KBM-7 (cell line): ENCODE measurements around the gene PLGRKT.
A peak's percentile ranks its signal among the peaks of the same experiment; 100 is the strongest.
"Not testable (repeated sequence)": the region's sequence is repeated elsewhere in the genome, so short reads cannot be mapped to it uniquely, and the experiment has no call there.

Experiments used
- DNase-seq: peaks from one replicate; pipeline ENCODE4 v3.0.0-alpha.2; 2015
- in situ Hi-C: fragments of 300-500 bp; cut with MboI; formaldehyde crosslinking; loops from 2 replicates; pipeline ENCODE4 v1.14.3; 2020; ENCODE audit warnings: low sequenced_read_pairs, low pct_unique_long_range_greater_than_20kb, mixed read lengths

PLGRKT gene

DNA sequence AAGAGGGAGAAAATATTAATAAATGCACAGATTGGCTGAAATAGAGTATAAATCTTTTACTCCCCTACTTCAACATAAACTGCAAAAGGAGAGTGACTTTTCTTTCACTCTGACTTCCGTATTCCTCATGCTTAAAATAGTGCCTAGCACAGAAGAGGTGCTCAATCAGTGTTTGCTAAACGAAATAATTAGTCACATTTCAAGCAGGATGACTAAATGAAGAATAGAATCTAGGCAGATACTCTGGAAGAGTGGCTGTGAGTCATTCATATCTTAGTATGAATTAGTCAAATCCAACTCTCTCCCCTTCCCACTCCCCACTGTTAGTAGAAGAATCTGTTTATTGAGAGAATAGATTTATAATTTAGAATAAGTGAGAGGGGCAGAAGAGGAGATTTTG lies 17.5 kb upstream of the PLGRKT start:
- no peak for DNase-seq
- in situ Hi-C loops: no loop called here

GRCh38 chr9:5453673-5454072 lies 15.9 kb upstream of the PLGRKT start:
- in situ Hi-C loops: no loop called here
- DNase-seq: no peak

GRCh38 chr9:5453004-5453403 lies 15.3 kb upstream of the PLGRKT start:
- in situ Hi-C loops: no loop called here

GRCh38 chr9:5452286-5452609 lies 14.5 kb upstream of the PLGRKT start:
- in situ Hi-C loops: no loop called here
- DNase-seq: no peak

More at GRCh38 chr9:5453004-5453403, 15.3 kb upstream of the PLGRKT start:
- DNase-seq: no peak

DNA sequence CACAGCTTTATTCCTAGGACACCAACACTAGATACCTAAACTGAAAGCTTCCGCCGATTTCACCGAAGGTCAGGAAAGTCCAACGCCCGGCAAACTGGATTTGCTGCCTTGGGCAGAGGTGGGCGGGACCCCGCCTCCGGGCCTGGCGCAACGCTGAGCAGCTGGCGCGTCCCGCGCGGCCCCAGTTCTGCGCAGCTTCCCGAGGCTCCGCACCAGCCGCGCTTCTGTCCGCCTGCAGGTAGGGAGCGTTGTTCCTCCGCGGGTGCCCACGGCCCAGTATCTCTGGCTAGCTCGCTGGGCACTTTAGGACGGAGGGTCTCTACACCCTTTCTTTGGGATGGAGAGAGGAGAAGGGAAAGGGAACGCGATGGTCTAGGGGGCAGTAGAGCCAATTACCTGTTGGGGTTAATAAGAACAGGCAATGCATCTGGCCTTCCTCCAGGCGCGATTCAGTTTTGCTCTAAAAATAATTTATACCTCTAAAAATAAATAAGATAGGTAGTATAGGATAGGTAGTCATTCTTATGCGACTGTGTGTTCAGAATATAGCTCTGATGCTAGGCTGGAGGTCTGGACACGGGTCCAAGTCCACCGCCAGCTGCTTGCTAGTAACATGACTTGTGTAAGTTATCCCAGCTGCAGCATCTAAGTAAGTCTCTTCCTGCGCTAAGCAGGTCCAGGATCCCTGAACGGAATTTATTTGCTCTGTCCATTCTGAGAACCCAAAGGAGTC lies 12.8 kb upstream of the PLGRKT start, which contains the start of gene CD274:
Gene CD274, plus strand, starts transcription at position 184 of the 733 bp plus-strand sequence. CDS start 5,572 bp downstream, outside the sequence.
- peak; percentile 82 for DNase-seq
- in situ Hi-C loops: no loop called here

DNA sequence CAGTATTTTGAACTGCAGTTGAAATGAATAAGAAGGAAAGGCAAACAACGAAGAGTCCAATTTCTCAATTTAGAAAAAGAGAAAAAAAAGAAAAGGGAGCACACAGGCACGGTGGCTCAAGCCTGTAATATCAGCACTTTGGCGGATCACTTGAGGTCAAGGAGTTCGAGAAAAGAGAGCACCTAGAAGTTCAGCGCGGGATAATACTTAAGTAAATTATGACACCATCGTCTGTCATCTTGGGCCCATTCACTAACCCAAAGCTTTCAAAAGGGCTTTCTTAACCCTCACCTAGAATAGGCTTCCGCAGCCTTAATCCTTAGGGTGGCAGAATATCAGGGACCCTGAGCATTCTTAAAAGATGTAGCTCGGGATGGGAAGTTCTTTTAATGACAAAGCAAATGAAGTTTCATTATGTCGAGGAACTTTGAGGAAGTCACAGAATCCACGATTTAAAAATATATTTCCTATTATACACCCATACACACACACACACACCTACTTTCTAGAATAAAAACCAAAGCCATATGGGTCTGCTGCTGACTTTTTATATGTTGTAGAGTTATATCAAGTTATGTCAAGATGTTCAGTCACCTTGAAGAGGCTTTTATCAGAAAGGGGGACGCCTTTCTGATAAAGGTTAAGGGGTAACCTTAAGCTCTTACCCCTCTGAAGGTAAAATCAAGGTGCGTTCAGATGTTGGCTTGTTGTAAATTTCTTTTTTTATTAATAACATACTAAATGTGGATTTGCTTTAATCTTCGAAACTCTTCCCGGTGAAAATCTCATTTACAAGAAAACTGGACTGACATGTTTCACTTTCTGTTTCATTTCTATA lies 12.0 kb upstream of the PLGRKT start:
- in situ Hi-C loops: loop anchor here (25.0 kb wide), 1 partner anchor 687 kb away; no protein-coding TSS in a partner anchor
- no peak for DNase-seq

DNA sequence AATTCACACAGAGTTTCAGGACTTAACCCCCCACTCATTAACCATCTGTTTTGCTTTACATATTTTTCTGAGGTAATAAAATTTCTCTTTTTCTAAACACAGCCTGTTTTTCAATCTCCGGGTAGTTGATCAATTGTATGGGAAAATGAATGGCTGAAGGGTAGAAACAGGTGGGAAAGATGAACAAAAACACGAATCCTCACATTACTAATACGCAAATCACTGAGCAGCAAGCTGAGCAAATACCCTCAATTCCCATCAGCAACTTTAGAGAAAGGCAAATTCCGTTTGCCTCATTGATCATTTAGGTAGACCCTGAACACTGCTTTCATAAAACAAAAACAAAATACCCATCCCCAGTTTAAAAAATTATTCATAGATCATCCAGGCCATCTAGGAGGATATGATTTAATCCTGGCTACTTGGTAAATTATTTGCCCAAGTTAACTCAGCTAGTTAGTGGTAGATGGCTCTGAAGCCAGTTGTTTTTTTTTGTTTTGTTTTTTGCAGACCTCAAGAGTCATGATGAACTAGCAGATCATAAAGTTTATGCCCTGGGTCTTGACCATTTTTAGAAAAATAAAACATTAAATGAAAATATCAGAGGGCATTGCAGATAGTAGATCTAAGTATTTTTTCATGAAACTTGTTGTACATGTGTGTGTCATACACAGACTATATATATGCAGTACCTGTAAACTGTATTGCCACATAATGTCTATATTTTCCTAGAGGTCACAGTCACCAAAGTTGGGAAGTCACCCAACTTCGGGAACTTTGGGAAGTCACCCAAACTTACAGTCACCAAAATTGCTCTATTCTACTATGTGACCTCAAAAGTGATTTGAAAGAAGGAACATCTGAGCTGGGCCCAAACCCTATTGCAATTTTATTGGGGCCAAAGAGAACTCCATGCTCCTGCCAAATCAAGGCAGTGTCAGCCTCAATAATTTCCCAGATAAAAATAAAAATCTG lies 11.0 kb upstream of the PLGRKT start:
- in situ Hi-C loops: loop anchor here (25.0 kb wide), 1 partner anchor 686 kb away; no protein-coding TSS in a partner anchor
- DNase-seq: no peak

GRCh38 chr9:5448016-5448415 lies 10.3 kb upstream of the PLGRKT start:
- in situ Hi-C loops: loop anchor here (25.0 kb wide), 1 partner anchor 686 kb away; no protein-coding TSS in a partner anchor
- no peak for DNase-seq

DNA sequence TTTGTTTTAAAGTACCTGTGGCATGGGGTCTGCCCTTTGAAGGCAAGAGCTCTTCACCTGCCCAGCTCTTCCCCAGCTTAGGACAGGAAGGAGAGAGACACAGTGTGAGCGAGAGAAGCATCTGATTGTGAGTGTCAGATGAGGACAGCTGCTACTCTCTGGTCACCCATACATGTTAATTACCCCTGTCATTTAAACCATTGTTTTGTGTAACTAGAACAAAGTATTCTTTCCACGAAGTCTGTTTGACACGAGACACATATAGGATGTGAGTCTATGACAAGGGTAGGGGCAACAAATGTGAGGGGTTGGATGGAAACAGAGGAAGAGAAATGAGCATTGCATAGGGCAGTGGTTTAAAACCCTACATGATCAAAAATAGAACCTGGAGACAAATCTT lies 9.6 kb upstream of the PLGRKT start:
- no peak for DNase-seq
- in situ Hi-C loops: loop anchor here (25.0 kb wide), 1 partner anchor 685 kb away; no protein-coding TSS in a partner anchor

DNA sequence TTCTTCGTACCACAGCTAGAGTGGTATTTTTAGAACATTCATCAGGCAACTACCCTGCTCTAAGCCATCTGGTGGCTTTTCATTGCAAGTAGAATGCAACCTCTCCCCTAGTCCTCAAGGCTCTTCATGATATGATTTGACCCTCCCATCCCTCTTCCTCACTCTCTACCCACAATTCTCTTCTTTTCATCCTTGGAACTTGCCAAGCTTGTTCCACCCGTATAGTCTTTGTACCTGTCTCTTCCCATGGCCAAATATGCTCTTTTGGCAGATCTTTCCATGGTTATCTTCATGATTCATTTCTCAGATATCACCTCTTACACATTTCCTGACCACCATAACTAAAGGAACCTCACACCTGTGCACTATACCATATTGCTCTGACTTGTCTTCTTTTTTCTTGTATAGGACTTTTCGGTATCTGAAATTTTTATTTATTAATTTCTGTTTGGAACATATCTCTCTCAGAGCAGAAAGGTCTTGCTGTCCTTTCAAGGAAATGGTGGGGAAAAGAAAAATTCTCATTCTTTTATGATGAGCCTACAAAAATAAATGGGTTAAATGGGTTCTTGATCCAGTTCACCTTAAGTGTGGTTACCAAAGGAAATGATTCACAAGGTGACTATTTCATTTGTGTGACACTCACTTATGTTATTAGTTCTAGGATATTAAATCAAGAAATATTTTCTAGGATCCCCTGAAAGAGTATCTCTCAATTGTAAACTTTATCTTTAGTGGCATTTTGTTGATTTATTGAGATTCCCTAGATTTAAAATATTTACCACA lies 8.9 kb upstream of the PLGRKT start:
- in situ Hi-C loops: loop anchor here (25.0 kb wide), 1 partner anchor 684 kb away; no protein-coding TSS in a partner anchor
- no peak for DNase-seq

GRCh38 chr9:5445886-5446285 lies 8.2 kb upstream of the PLGRKT start:
- in situ Hi-C loops: loop anchor here (25.0 kb wide), 1 partner anchor 684 kb away; no protein-coding TSS in a partner anchor

DNA sequence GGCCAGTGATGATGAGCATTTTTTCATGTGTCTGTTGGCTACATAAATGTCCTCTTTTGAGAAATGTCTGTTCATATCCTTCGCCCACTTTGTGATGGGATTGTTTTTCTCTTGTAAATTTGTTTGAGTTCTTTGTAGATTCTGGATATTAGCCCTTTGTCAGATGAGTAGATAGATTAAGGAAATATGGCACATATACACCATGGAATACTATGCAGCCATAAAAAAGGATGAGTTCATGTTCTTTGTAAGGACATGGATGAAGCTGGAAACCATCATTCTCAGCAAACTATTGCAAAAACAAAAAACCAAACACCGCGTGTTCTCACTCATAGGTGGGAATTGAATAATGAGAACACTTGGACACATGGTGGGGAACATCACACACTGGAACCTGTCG lies 7.4 kb upstream of the PLGRKT start:
- DNase-seq: not testable (repeated sequence)
- in situ Hi-C loops: loop anchor here (25.0 kb wide), 1 partner anchor 683 kb away; no protein-coding TSS in a partner anchor

More at GRCh38 chr9:5445886-5446285, 8.2 kb upstream of the PLGRKT start:
- no peak for DNase-seq

DNA sequence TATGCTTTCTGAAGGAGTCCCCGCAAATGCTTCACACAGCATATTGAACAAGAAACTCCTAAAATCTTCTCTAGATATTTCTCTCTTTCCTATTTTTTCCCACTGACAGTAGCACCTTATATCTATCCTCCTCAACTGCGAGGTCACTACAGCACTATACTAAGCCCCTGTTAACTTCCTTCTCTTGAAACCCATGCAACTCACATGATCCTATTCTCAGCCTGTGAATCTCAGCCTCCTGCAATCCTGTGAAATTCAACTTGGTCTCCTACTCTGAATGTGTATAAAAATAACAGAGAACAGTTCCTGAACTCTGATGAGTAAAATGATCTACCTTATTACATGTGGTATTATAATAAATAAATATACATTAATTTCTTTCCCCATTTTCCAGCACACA lies 6.1 kb upstream of the PLGRKT start:
- no peak for DNase-seq
- in situ Hi-C loops: loop anchor here (25.0 kb wide), 1 partner anchor 682 kb away; no protein-coding TSS in a partner anchor

DNA sequence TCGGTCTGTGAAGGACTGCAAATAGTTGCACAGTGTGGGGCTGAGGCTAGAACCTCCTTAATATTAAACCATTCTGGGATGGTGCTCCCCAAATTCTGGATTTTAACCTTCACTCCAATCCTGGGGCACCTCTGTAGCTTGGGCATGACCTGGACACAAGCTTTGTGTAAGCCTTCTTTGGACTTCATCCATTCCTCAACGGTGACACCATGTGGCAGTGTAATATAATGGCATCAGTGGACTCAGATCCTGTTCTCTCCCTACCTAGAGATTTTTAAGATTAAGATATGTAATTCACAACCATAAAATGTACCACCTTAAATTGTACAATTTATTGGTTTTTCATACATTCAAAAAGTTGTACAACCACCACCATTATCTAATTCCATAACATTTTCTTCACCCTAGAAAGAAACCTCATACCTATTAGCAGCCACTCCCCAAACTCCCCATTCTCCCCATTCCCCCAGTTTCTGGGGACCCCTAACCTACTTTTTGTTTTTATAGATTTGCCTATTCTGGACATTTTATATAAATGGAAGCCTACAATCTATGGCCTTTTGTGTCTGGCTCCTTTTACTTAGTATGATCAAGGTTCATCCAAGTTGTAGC lies 4.8 kb upstream of the PLGRKT start:
- DNase-seq: peak; percentile 52
- in situ Hi-C loops: loop anchor here (25.0 kb wide), 1 partner anchor 680 kb away; no protein-coding TSS in a partner anchor

GRCh38 chr9:5441043-5441442 lies 3.3 kb upstream of the PLGRKT start:
- in situ Hi-C loops: loop anchor here (25.0 kb wide), 1 partner anchor 679 kb away; no protein-coding TSS in a partner anchor
- DNase-seq: no peak

GRCh38 chr9:5440426-5440825 lies 2.7 kb upstream of the PLGRKT start:
- DNase-seq: no peak
- in situ Hi-C loops: loop anchor here (25.0 kb wide), 1 partner anchor 678 kb away; no protein-coding TSS in a partner anchor
